ENCODE data around the gene VSX1.

GRCh38 chr20:25079171-25079570 lies 2.8 kb downstream of the VSX1 start:
- TF ChIP-seq CTCF (IDR thresholded peaks at IDR 0.05) (no peak), POLR2A (IDR thresholded peaks at IDR 0.05) (no peak), EP300 (IDR thresholded peaks at IDR 0.05) (no peak)

Measured in ovary (tissue), 3 donors.